ENCODE data around the gene ADGRF3.
"Not testable (repeated sequence)": the region's sequence is repeated elsewhere in the genome, so short reads cannot be mapped to it uniquely, and the experiment has no call there.

The ADGRF3 gene

DNA sequence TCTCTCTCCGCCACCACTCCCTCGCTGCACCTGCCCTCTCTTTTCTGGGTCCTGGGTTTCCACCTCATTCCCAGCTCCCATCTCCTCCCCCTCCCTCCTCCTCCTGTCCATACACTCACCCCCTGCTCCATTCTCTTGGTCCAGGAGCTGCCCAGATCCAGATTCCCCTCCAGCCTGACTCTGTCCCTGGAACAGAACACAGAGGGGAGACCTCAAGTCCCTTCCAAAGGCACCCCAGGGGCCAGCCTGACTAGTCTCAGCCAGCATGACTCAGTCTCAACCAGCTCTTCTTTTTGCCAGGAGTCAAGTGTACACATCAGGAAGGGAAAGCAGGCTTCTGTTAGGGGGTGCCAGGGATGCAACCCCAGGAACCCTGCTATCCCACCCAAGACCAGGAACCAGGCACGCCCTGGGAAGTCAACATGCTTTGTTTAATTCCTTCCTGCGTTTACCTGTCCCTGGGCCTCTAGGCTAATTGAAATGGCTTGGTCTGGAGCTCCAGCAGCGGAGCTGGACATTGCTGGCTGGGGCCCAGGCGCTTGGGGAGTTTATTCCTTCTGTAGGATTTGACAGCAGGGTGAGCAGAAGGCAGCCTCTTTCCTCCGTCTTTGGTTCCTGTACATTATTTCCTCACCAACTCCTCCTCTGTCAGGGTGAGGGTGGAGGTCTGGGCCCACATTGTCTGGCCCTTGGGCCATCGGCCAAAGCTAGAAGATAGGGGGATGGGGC is 29.0 kb downstream of the ADGRF3 start:
- no peak for DNase-seq

DNA sequence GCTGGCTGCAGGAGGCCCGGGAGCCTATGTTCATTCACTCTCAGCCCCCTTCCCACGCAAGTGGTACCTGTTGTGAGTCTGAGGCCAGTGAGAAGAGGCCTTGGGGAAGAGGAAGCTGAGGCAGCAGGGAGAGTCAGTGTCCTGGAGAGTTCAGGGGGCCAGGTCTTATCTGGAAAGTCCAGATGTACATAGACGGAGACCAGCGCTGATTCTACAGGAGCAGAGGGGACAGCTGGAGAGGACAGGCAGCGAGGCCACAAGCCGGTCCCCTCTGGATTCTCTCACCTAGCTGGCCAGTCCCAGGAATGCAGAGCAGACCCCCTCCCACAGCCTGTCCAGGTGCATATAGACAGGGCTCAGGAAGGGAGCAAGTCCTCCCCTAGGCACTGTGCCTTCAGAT is 29.7 kb downstream of the ADGRF3 start:
- DNase-seq: no peak

DNA sequence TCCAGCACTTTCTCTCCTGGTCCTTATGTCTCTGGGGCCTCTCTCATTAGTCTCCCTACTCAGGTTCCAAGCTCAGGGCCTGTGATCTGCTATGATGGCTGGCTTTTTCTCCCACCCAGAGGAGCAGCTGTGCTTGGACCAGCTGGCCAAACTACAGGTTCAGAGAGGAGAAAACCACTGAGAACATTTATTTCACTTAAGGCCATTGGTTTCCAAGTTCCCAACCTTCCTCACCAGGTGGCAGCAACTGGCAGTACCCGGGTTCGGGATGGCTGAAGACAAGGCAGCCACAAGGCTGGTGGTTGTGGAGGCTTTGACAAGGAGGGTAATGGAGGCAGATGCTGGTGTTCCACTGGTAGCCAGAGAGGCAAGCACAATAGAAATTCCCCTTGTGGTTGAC is 30.5 kb downstream of the ADGRF3 start:
- no peak for DNase-seq

DNA sequence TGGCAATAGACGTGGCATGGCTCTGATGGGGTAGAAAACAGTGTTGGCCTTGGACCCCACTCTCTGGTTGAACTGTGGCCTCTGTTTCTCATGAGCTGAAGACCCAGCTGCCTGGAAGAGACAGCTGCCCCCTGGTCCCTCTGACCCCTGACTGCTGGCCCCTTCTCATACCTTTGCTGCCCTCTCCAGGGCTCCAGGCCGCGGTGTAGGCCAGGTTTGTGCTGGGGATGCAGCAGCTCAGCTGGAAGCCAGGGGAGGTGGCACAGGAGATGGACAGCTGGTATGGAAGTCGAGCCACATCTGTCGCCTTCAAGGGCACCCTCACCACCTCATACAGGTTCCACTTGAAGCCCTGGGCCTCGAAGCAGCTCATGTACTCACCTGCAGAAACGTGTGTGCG is 32.3 kb downstream of the ADGRF3 start:
- DNase-seq: no peak

DNA sequence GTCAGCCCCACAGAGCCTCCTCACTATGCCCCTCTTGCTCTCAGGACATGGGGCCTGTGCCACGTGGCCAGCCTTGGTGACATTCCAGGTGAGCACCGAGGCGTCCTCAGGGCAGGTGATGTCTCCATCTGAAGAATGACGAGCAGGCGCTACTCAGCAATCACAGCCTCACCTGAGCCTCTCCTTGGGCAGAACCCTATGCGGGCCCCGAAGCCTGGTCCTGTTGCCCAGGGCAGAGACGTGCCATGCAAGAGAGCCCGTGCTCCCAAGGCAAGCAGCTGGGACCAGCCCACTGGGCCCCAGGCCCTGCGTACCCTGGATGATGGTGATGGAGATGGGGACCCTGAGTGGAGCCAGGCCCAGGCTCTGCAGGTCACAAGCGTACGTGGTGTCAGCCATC is 33.1 kb downstream of the ADGRF3 start:
- no peak for DNase-seq

DNA sequence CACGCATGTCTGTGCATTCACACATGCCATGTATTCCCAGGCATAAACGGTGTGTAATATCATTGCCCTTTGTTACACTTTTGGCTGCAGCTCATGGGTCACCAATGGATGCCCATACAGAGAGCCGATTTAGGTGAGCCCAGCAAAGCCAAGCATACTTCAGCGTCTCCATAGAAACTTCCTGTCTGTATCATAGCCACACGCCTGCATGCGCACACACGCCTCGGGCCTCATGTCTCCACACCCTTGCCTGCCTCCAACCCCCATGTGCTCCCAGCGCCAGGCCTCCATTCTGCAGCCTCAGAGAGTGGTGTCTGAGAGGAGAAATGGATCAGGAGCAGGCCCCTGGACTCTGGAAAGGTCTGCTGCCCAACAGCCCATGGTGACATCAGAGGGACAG is 34.1 kb downstream of the ADGRF3 start:
- no peak for DNase-seq

DNA sequence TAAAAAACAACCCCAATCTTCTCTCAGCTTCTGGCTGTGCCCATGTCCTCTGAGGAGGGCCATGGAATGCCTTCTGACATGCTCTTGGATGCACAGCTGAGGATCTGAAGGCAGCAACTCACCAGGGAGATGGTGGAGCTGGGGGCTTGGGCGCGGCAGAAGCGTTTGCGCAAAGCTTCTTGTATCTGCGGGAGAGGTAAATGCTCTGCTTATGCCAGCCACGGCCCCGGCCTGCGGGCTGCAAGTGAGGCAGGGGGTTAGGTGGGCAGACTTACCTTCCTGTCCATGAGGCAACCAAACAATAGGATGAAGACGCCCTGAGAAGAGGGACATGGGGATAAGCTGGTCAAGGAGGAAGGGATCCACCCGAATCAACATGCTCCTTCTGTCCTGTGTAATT is 36.7 kb downstream of the ADGRF3 start:
- no peak for DNase-seq

DNA sequence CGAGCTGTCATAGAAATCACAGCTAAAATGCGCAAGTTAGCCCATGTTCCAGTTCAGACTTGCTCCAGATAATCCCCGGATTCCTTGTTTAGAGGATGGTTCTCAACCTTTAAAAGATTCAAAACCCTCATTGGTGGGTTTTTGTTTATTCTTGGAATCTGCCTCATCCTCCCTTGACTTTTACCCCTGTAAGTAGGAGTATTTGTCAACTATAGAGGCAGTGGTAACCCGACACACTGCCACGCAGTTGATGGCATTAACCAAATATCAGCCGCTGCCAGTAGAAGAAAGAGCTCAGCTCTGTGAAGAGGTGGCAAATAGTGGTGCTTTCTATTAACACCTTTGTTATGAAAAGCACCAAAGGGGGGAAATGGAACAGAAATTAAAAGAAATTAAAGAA is 41.0 kb downstream of the ADGRF3 start:
- DNase-seq: no peak

DNA sequence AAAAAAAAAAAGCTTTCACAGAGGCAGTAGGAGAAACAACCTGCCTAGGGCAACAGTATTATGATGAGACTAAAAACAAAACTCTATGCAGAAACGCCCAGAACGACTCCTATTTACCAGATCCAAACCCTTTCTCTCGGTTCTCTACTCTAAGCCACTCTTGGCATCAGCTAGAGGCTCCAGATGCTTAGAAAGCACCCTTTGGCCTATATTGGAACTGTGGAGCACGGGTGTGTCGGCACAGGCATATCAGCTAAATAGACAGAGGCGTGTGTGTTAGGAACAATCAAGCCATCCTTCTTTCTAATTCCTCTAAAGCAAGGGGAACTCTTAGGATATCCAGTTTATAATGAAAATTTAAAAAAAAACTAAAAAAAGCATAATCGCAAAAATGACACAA is 41.5 kb downstream of the ADGRF3 start:
- not testable (repeated sequence) for DNase-seq

DNA sequence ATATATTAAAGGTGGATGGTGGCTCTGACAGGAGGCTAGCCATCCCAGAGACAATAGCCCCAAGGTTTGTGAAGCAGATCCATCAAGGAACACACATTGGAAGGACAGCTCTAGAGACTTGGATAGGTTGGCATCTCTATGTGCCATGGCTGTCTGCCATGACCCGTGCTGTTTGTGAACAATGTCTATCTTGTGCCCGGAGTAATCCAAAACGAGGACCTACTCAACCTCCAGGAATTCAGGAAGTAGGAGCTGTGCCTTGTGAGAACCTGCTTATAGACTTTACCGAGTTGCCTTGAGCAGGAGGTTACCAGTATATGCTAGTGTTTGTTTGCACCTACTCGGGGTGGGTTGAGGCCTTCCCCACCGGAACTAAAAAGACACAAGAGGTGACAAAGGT is 43.7 kb downstream of the ADGRF3 start:
- DNase-seq: no peak

DNA sequence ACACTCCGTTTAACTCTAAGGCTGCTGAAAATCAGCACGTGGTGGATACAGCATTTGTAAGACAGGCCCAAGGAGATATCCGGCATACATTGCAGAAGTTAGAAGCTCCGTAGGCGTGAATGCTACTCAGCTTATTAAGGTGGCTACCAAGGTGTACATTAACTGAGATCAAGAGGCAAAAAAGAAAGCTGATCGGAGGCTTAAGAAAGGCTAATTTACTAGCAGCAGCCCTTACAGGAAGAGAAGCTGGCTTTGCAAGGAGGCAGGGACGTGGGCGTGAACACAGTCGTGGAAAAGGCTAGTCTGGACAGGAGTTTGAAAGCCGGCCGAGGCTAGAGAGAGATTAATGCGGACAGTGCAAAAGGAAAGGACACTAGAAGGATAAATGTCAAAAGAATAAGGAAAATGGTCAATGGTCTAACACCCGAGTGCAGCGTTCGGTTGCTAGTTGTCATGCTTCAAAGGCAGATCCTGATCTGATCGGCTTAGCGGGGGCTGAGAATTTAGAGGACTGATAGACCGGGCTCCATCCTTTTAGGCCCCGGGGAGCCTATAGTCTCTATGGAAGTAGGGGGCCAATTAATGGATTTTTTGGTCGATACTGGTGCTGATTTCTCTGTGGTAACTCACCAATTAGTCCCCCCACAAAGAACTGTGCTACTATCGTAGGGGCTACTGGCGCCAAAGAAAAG is 46.2 kb downstream of the ADGRF3 start:
- DNase-seq: no peak

DNA sequence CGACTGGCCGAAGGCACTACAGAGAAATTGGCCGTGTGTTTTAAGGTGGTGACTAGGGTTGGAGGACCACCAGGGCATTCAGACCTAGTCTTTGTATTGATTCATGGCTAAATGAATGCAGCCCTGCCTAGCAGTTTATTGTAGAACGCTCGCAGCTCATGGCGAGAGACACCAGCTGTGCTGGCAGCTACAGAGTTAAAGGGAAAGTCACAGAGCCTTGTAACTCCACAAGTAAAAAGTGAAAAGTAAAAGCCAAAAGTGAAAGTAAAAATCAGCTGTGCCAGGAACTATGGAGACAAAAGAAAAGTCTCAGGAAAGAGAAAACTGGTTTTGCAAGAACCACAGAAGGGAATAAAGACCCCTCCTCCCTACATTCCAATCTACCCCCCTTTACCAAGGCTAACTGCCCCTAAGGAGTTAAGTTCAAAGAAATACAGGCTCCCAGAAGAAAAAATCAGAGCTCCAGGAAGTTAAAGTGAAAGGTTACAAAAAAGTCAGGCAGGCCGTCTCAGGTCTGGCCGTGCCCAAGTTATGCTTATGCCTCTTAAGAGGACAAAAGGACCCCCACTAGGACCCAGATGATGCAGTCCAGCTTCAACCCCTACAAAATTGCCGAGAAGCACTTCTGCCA is 47.0 kb downstream of the ADGRF3 start:
- no peak for DNase-seq

DNA sequence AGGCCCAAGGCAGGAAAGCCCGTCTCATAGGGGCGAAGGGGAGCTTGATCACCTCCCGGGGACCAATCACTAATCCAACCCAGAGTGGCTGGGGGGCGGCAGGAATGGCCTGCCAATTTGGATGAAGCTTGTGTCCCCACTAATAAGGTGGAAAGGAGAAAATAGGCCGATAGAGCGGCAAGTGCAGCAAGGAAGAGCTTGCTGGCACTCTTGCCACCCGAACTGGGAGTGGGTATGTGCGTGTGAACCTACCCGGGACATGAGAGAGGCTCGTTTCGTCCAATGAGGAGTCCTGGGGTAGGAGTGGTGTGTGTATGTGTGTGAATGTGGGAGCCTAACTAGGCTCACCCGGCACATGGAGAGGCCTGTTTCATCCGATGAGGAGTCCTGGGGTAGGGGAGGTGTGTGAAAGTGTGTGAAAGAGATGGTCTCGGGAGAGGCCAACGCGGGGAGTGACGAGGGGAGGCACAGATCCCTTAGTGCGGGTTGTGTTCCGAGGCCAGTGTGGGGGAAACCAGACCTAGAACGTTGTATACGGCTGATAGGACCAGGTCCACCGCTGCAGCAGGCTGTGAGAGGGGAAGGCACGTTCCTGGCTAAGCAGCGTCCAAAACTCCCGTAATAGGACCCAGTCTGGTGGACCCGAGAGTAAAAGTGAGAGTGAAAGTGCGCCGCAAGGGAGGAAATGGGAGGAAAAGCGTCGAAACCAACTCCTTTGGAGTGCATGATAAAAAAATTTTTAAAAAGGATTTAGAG is 47.8 kb downstream of the ADGRF3 start:
- DNase-seq: no peak

DNA sequence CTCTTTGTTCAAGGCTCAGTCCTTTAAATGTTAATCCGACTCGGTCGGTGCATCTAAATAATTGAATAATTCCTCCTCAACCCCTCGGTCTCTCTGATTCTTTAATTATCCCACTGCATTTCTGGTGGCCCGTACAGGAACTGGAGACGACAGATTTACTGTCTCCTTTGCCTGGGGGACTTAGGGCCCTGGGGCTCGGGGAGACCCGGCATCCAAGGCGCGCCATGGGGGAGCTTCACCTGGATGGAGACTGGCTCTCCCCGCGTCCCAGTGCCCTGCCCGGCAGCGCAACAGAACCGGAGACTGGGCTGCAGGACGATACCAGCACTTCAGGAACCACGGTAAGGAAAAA is 48.3 kb downstream of the ADGRF3 start:
- DNase-seq: no peak

DNA sequence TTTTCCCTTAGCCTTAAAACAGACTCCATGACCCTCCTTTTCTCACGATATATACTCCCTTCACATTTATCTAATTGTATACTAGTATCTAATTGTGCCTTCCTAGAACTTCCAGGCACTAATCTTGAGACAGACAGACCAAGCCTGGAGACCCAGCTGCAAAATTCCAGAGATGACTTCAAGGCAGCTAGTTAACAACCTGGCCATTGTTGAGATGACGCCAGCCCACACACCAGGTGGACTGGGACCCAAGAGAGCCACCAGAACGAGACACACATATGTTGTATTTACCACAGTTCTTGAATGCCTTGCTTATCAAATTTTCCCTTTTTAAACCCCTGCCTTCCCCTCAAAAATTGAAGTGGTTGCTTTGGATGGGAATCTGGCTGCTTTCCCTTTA is 49.5 kb downstream of the ADGRF3 start:
- no peak for DNase-seq

DNA sequence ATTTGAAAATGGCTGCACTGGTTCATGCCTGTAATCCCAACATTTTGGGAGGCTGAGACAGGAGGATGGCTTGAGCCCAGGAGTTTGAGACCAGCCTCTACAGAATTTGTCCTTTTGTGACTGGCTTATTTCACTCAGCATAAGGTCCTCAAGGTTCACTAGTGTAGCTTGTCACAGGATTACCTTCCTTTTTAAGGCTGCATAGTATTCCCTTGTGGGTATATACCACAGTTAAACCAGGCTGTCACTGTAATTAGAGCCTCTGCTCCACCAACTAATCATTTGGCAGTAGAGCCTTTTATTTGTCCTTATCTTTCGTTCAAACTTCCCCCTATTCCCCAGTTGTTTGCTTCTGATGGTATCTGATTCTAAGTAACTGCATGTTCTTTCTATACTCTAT is 51.1 kb downstream of the ADGRF3 start:
- no peak for DNase-seq

DNA sequence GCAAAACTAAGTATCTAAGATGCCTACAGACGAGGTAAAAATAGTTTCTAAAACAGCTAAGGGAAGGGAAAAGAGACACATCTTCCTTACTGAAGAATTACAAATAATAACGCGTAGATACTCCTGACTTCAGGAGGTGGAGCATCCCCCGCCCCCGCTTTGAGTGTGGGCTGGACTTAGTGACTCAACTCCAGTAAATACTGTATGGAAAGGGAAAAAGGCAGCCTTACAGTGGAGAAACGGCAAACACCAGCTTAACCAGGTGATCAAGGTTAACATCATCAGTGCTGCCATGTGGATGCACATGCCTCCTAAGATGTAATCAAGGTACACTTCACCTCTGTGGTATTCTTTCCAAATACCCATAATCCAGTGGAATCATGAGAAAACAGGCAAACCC is 53.9 kb downstream of the ADGRF3 start:
- DNase-seq: no peak

DNA sequence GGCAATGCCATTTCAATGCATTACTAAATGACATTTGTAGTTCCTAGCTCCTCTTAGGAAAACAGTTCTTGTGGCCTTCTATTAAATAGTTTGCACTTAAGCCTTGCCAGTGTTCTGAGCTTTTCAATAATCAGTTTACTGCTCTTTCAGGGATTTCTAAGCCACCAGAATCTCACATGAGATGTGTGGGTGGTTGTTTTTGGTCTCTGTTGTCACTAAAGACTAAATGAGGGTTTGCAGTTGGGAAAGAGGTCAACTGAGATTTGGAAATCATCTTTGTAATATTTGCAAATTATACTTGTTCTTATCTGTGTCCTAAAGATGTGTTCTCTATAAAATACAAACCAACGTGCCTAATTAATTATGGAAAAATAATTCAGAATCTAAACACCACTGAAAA is 56.6 kb downstream of the ADGRF3 start:
- DNase-seq: no peak

DNA sequence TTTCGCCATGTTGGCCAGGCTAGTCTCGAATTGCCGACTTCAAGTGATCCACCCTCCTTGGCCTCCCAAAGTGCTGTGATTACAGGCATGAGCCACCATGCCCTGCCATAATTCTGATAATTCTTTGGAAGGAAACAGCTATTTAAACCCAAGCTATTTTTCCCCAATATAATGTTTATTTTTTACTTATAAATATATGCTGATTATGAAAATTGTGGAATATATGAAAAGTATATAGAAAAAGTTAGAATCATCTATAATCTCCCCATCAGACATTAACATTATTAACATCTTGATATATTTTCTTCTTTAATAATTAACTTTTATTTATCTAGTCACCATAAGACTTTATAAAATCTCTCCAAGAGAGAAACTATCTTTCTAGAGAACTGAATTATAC is 60.7 kb downstream of the ADGRF3 start:
- DNase-seq: no peak

DNA sequence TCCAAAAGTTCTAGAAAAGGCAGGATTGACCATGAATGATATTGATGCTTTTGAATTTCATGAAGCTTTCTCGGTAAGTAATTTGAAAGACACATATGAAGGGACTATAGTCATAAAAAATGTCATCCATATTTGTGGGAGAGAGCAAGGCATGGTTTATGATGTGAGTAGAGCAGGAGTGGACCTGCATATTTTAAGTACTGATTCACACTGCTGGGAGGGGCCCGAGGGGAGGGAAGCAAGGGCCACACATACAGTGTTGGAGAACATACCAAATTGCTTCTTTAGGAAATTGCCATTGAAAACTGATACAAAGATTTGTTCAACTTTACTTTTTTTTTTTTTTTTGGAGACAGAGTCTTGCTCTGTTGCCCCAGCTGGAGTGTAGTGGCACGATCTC is 62.5 kb downstream of the ADGRF3 start:
- DNase-seq: peak; percentile 59

DNA sequence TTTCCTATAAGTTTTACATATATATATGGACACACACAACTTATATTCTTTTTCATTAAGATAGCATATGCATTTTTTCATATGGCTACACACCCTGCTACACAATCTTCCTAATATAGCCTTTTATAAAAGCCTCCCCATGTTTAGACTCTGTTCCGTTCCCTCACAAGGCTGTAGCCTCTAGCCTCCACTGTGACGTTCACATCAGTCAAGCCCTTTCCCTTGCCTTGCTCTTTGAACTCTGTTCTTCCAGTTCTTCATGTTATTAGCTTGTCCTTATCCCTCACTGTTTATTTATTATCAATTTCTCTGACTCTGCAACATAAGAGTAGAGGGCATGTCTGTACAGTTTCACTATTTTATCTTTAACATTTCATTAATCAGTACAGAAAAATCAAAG is 63.0 kb downstream of the ADGRF3 start:
- DNase-seq: no peak

DNA sequence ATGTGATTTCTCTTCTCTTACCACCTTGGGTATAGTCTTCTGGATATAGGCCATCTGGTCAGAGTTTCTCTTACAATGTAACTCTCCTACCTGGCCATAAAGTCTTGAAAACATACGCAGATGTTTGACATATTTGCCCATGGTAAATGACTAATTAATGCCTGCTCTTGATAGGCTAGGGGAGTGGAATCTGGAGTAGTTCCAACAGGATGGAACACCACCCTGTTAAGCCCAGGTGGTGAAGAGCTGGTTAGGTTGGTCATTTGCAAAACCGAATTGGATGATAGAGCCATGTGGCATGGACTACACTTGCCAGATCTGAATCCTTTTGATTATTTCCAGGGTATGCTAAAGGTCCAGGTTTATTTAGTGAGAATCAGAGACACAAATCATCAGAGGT is 65.4 kb downstream of the ADGRF3 start:
- DNase-seq: no peak

DNA sequence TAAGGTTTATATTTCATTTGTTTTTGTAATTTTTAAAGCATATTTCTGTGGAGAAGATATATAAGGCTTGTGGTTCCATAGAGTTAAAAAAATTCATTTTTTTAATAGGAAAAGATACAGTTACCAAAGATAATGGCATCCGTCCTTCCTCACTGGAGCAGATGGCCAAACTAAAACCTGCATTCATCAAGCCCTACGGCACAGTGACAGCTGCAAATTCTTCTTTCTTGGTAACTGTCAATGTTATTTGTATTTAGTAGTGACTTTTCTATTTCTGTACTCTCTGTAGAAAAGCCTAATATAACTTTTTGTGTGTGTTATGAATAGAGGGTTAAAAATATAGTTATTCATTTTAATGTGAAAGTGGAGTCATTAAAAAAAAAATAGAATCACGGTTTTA is 66.7 kb downstream of the ADGRF3 start:
- DNase-seq: no peak
